H1 (cell line): Measurements from ENCODE around the gene STXBP6. TPM values are rescaled to one million over a fixed set of nuclear protein-coding genes. Genes with fewer than 3 reads are reported as not detected.

Experiments
- CTCF ChIA-PET: fragments of 300-600 bp; sonication (Branson Sonifier 250); formaldehyde crosslinking; loops from one replicate; lab custom pipeline; 2021; ENCODE audit not compliant: partially characterized antibody; lab: Charles Lee
- POLR2A ChIA-PET: fragments of 300-600 bp; sonication (Branson Sonifier 250); formaldehyde crosslinking; loops from one replicate; lab custom pipeline; 2021; ENCODE audit warnings: inconsistent platforms; ENCODE audit not compliant: partially characterized antibody; lab: Charles Lee
- DNase-seq, 2 experiments: peaks; one replicate each; pipeline versions ENCODE4 v3.0.0 to v3.0.0-alpha.2; 2010 to 2022; ENCODE audit warnings: low spot score in 2 of 2, low read depth in 1 of 2, mixed read lengths in 1 of 2
- FAIRE-seq: peaks from 2 replicates; lab custom pipeline; 2011; peaks lifted over from hg19 to GRCh38; lab: Jason Lieb, UNC
- H2AFZ ChIP-seq: 2 replicates; pipeline ENCODE4 v1.8.1; 2012; ENCODE audit warnings: low read length, inconsistent platforms
- H2AK5ac ChIP-seq: 2 replicates; pipeline ENCODE4 v1.6.1; 2013; ENCODE audit warnings: low read depth, low read length
- H2BK120ac ChIP-seq: replicated peaks from 2 replicates; pipeline ENCODE3; 2013; ENCODE audit warnings: low read depth, low read length, inconsistent platforms
- H2BK12ac ChIP-seq: 2 replicates; pipeline ENCODE4 v1.6.1; 2013; ENCODE audit warnings: low read depth, low read length
- H2BK15ac ChIP-seq: 2 replicates; pipeline ENCODE4 v1.6.1; 2013; ENCODE audit warnings: low read length
- H2BK20ac ChIP-seq: 2 replicates; pipeline ENCODE4 v1.6.1; 2013; ENCODE audit warnings: low read length
- H2BK5ac ChIP-seq: 2 replicates; pipeline ENCODE4 v1.6.1; 2013; ENCODE audit warnings: low read depth, low read length
- H3K14ac ChIP-seq: 2 replicates; pipeline ENCODE4 v1.6.1; 2013; ENCODE audit warnings: inconsistent platforms; ENCODE audit not compliant: insufficient read length
- H3K18ac ChIP-seq: 2 replicates; pipeline ENCODE4 v1.6.1; 2013; ENCODE audit warnings: low read length; ENCODE audit errors: extremely low read depth
- H3K23ac ChIP-seq: 2 replicates; pipeline ENCODE4 v1.6.1; 2013; ENCODE audit warnings: inconsistent platforms; ENCODE audit not compliant: insufficient read length
- H3K23me2 ChIP-seq: 2 replicates; pipeline ENCODE4 v1.6.1; 2013; ENCODE audit warnings: low read depth, low read length
- H3K27ac ChIP-seq: 2 replicates; pipeline ENCODE4 v1.6.1; 2011; ENCODE audit warnings: low read depth, low read length, inconsistent platforms
- H3K27me3 ChIP-seq, 4 experiments: replicated peaks in 1 of 4; 1 replicate in 1 of 4; 2 replicates in 3 of 4; pipeline versions ENCODE4 v1.6.1 to v1.8.1; 2011 to 2013; ENCODE audit warnings: low read length in 3 of 4, mild to moderate bottlenecking in 3 of 4, inconsistent platforms in 2 of 4, mixed read lengths in 2 of 4, moderate library complexity in 1 of 4; ENCODE audit not compliant: control insufficient read depth in 3 of 4, insufficient read depth in 3 of 4; ENCODE audit errors: extremely low read depth in 1 of 4
- H3K36me3 ChIP-seq, 4 experiments: 2 replicates each; pipeline versions ENCODE4 v1.6.1 to v1.8.1; 2011 to 2013; ENCODE audit warnings: mild to moderate bottlenecking in 4 of 4, low read length in 3 of 4, moderate library complexity in 2 of 4, control low read depth in 1 of 4, inconsistent platforms in 1 of 4; ENCODE audit not compliant: insufficient read depth in 4 of 4, control insufficient read depth in 2 of 4
- H3K4ac ChIP-seq: replicated peaks from 2 replicates; pipeline ENCODE3; 2013; ENCODE audit warnings: low read length, low read depth, mixed read lengths, inconsistent platforms; ENCODE audit not compliant: insufficient read length
- H3K4me1 ChIP-seq, 4 experiments: replicated peaks in 1 of 4; 1 replicate in 1 of 4; 2 replicates in 3 of 4; pipeline versions ENCODE4 v1.6.1 to v1.8.1; 2011 to 2013; ENCODE audit warnings: low read length in 3 of 4, inconsistent platforms in 2 of 4, mixed read lengths in 1 of 4; ENCODE audit not compliant: insufficient read depth in 4 of 4, control insufficient read depth in 3 of 4
- H3K4me2 ChIP-seq, 2 experiments: 2 replicates each; pipeline versions ENCODE4 v1.6.1 to v1.8.1; 2011 to 2013; ENCODE audit warnings: low read depth in 2 of 2, low read length in 2 of 2, control low read depth in 1 of 2, inconsistent platforms in 1 of 2, mild to moderate bottlenecking in 1 of 2; ENCODE audit not compliant: insufficient read depth in 1 of 2
- H3K4me3 ChIP-seq, 4 experiments: fragments of 200-600, 300-600 bp in 1 of 4; sonication (generic), shearing (Covaris generic), sonication (Bioruptor Twin) in 1 of 4; 2 replicates each; pipeline versions ENCODE4 v1.5.1 to v1.8.1; 2011 to 2016; ENCODE audit warnings: low read length in 4 of 4, low read depth in 3 of 4, control low read depth in 2 of 4, inconsistent platforms in 2 of 4, mild to moderate bottlenecking in 2 of 4, mixed read lengths in 1 of 4, moderate library complexity in 1 of 4; ENCODE audit not compliant: insufficient read depth in 2 of 4; ENCODE audit errors: extremely low read depth in 1 of 4
- H3K56ac ChIP-seq: replicated peaks from 2 replicates; pipeline ENCODE3; 2013; ENCODE audit warnings: low read depth, mild to moderate bottlenecking, mixed read lengths, low read length, inconsistent platforms; ENCODE audit not compliant: insufficient read length
- H3K79me1 ChIP-seq: 2 replicates; pipeline ENCODE4 v1.6.1; 2013; ENCODE audit warnings: low read depth, low read length, control low read depth
- H3K79me2 ChIP-seq, 2 experiments: 2 replicates each; pipeline versions ENCODE4 v1.6.1 to v1.8.1; 2012 to 2013; ENCODE audit warnings: low read length in 2 of 2, mild to moderate bottlenecking in 2 of 2, inconsistent platforms in 1 of 2; ENCODE audit not compliant: insufficient read depth in 2 of 2, control insufficient read depth in 1 of 2
- H3K9ac ChIP-seq, 4 experiments: replicated peaks in 1 of 4; 1 replicate in 1 of 4; 2 replicates in 3 of 4; pipeline versions ENCODE4 v1.6.1 to v1.8.1; 2011 to 2013; ENCODE audit warnings: low read depth in 3 of 4, low read length in 3 of 4, control low read depth in 2 of 4, mild to moderate bottlenecking in 2 of 4, moderate library complexity in 2 of 4, inconsistent platforms in 1 of 4; ENCODE audit errors: extremely low read depth in 1 of 4
- H3K9me3 ChIP-seq, 2 experiments: 2 replicates each; pipeline versions ENCODE4 v1.6.1 to v1.8.1; 2012 to 2013; ENCODE audit warnings: mild to moderate bottlenecking in 2 of 2, moderate library complexity in 2 of 2, control low read depth in 1 of 2, inconsistent platforms in 1 of 2, low read depth in 1 of 2, low read length in 1 of 2, mixed read lengths in 1 of 2; ENCODE audit not compliant: insufficient read depth in 2 of 2
- H4K20me1 ChIP-seq, 2 experiments: replicated peaks in 1 of 2; 2 replicates each; pipeline versions ENCODE3 to v1.8.1; 2011 to 2013; ENCODE audit warnings: inconsistent platforms in 2 of 2, low read length in 2 of 2, mild to moderate bottlenecking in 1 of 2; ENCODE audit not compliant: insufficient read depth in 2 of 2, control insufficient read depth in 1 of 2
- H4K5ac ChIP-seq: 2 replicates; pipeline ENCODE4 v1.6.1; 2013; ENCODE audit warnings: low read length, low read depth, mixed read lengths, inconsistent platforms; ENCODE audit not compliant: insufficient read length
- H4K8ac ChIP-seq: 2 replicates; pipeline ENCODE4 v1.8.0; 2013; ENCODE audit warnings: mild to moderate bottlenecking, moderate library complexity, low read length, inconsistent platforms; ENCODE audit not compliant: insufficient read depth; ENCODE audit errors: extremely low read depth
- H4K91ac ChIP-seq: replicated peaks from 2 replicates; pipeline ENCODE3; 2013; ENCODE audit warnings: low read length, mixed read lengths, inconsistent platforms; ENCODE audit not compliant: insufficient read length
- CBX5 ChIP-seq: fragments of 300-800, 300-1000 bp; sonication (generic); IDR thresholded peaks from 2 replicates; pipeline ENCODE4 v1.7.1; 2016; ENCODE audit warnings: antibody characterized with exemption, low read length, low read depth
- CREB1 ChIP-seq: IDR thresholded peaks from 2 replicates; pipeline ENCODE4 v1.6.1; 2012; ENCODE audit warnings: inconsistent platforms
- HDAC6 ChIP-seq: IDR thresholded peaks from one replicate; pipeline ENCODE4 v1.7.1; 2012; ENCODE audit warnings: low read depth, mild to moderate bottlenecking, inconsistent platforms, low read length, moderate library complexity
- KDM4A ChIP-seq: IDR thresholded peaks from one replicate; pipeline ENCODE4 v1.7.1; 2012; ENCODE audit warnings: low read depth, mild to moderate bottlenecking, moderate library complexity, low read length, inconsistent platforms; ENCODE audit not compliant: severe bottlenecking
- TAF1 ChIP-seq: IDR thresholded peaks from 2 replicates; pipeline ENCODE4 v1.6.1; 2011; ENCODE audit warnings: mild to moderate bottlenecking, low read depth, low read length
- WGBS, 2 experiments: shearing (Covaris generic) in 1 of 2; methylation state at CpG; one replicate each; pipeline versions ENCODE4 v1.1.6 to v1.1.7; 2013 to 2015; ENCODE audit warnings: low lambda C conversion rate in 2 of 2, mixed read lengths in 2 of 2, inconsistent platforms in 1 of 2, low coverage in 1 of 2, missing lambda C conversion rate in 1 of 2; ENCODE audit not compliant: insufficient replicate concordance in 2 of 2, insufficient coverage in 1 of 2, insufficient read length in 1 of 2; ENCODE audit errors: extremely low coverage in 1 of 2, missing lambda C conversion rate in 1 of 2; 5-methylcytosine and 5-hydroxymethylcytosine counted together
- polyA plus RNA-seq, 7 experiments: library from polyadenylated mRNA; depleted of rRNA in 3 of 7; stranded (reverse) in 5 of 7; unstranded in 2 of 7; fragments of >200 nt in 5 of 7; fragments of 200-250 nt in 2 of 7; gene quantifications; 1 replicate in 5 of 7; 2 replicates in 1 of 7; 4 replicates in 1 of 7; pipeline versions ENCODE4 v1.2.1 to v1.2.3, GENCODE V29; 2011 to 2013; ENCODE audit warnings: missing spikeins in 2 of 7, mixed read lengths in 2 of 7
- total RNA-seq: library from RNA; stranded (reverse); fragmentation: NEBNext Ultra II Directional; extraction: Animal tissue kit (Norgen Biotek cat#: 25700); gene quantifications from 2 replicates; pipeline ENCODE4 v1.2.1, GENCODE V29; 2021
- TF ChIP-seq, protein P1 (sequence below): IDR thresholded peaks from 2 replicates; pipeline ENCODE4 v1.6.1; 2012; ENCODE audit warnings: inconsistent platforms

Gene STXBP6
- total and polyA plus RNA-seq, 2 of the 8 experiments (the other 6 are each of a cell fraction or from before 2014, with no cell fraction given) = 9.4 to 18.1 TPM

DNA sequence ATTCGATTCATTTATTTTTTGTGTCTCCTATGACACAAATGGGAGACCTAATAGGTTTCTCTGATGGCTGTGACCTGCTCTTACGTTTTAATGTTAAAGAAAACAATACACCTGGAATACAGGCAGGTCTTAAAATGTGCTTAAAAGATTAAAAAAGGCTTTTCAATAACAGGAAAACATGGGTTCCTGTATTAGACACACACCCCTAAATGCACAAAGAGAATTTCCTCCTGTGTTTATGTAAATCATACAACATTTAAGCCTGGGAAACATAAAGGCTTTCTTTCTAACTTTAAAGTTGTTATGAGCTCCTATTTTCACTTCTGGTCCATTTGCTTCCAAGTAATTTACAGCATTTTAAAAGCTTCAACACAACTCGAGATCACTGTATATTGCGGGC lies 191.3 kb downstream of the STXBP6 start:
- Histone ChIP-seq H2AFZ (no peak overlapping the region), H3K14ac (no peak overlapping the region), H2BK5ac (no peak overlapping the region), H3K56ac (no peak overlapping the region), H4K91ac (no peak overlapping the region), H3K4ac (no peak overlapping the region), H4K5ac (no peak overlapping the region), H3K79me1 (no peaks in the 10 kb centered on the region), H2BK120ac (no peak overlapping the region), H3K4me1 (peaks cover 0 to 7% (median 5%) of the 10 kb centered on the region in 4 experiments; a peak in 6 of 7 replicates), H2BK12ac (no peak overlapping the region), H3K23me2 (no peaks in the 10 kb centered on the region), H4K8ac (no peak overlapping the region), H3K4me2 (no peak overlapping the region), H2BK15ac (no peak overlapping the region), H3K27ac (no peak overlapping the region), H3K79me2 (no peaks in the 10 kb centered on the region), H3K9ac (no peak overlapping the region), H3K36me3 (no peaks in the 10 kb centered on the region), H3K23ac (no peak overlapping the region), H3K4me3 (no peak overlapping the region), H2BK20ac (no peak overlapping the region), H3K9me3 (no peaks in the 10 kb centered on the region), H4K20me1 (no peaks in the 10 kb centered on the region), H3K18ac (no peak overlapping the region), H2AK5ac (no peak overlapping the region), H3K27me3 (no peaks in the 10 kb centered on the region)
- FAIRE-seq (no peak), DNase-seq (no peak)
- TF ChIP-seq KDM4A (no peak), TAF1 (no peak), CBX5 (no peak), HDAC6 (no peak), CREB1 (no peak)
- TF ChIP-seq, protein P1, sequence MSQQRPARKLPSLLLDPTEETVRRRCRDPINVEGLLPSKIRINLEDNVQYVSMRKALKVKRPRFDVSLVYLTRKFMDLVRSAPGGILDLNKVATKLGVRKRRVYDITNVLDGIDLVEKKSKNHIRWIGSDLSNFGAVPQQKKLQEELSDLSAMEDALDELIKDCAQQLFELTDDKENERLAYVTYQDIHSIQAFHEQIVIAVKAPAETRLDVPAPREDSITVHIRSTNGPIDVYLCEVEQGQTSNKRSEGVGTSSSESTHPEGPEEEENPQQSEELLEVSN = no peak
- ChIA-PET CTCF (no interaction called here), POLR2A (no interaction called here)
- 90% methylated on average over 4 of the region's 4 CpGs; no CpG with 5 or more reads in 1 of the 2 experiments for WGBS, 2 experiments
